Thoracic aorta (tissue), 2 donors: ENCODE results near the gene PIGU. TPM values are rescaled to one million over a fixed set of nuclear protein-coding genes. Genes with fewer than 3 reads are reported as not detected.

Experiments used
- ATAC-seq: fragments of 150-250 bp; one replicate; pipeline ENCODE4 v1.8.0; 2017; ENCODE audit warnings: low read depth; ENCODE audit not compliant: insufficient number of reproducible peaks, low FRiP score
- DNase-seq: peaks from one replicate; pipeline ENCODE4 v3.0.0-alpha.2; 2020; ENCODE audit warnings: low spot score
- H3K27ac ChIP-seq, 2 donors: fragments of 200-600 bp; sonication (generic); 1 replicate in 1 of 2; 2 replicates in 1 of 2; pipeline ENCODE4 v1.5.1; 2016; ENCODE audit warnings: mild to moderate bottlenecking in 2 of 2, moderate library complexity in 2 of 2
- H3K27me3 ChIP-seq: fragments of 200-600 bp; sonication (generic); replicated peaks from 2 replicates; pipeline ENCODE4 v1.6.0; 2016; ENCODE audit warnings: mild to moderate bottlenecking; ENCODE audit not compliant: insufficient read depth
- H3K36me3 ChIP-seq: fragments of 200-600 bp; sonication (generic); one replicate; pipeline ENCODE4 v1.5.1; 2016
- H3K4me1 ChIP-seq, 2 donors: fragments of 200-600 bp; sonication (generic); 1 replicate in 1 of 2; 2 replicates in 1 of 2; pipeline versions ENCODE4 v1.5.1 to v1.6.0; 2016; ENCODE audit warnings: low read depth in 2 of 2, mild to moderate bottlenecking in 1 of 2; ENCODE audit not compliant: control insufficient read depth in 1 of 2
- H3K4me3 ChIP-seq: fragments of 200-600 bp; sonication (generic); 2 replicates; pipeline ENCODE4 v1.5.1; 2016; ENCODE audit warnings: mild to moderate bottlenecking
- H3K9me3 ChIP-seq: fragments of 200-600 bp; sonication (generic); 2 replicates; pipeline ENCODE4 v1.5.1; 2016
- total RNA-seq, 2 donors: library from RNA; depleted of rRNA; stranded (reverse); fragments of >200 nt; gene quantifications; one replicate each; pipeline versions ENCODE4 v1.1.0 to v1.2.3, GENCODE V29; 2016
- TF ChIP-seq, protein P1 (sequence below): fragments of 200-600 bp; sonication (generic); IDR thresholded peaks from one replicate; pipeline ENCODE4 v1.5.1; 2019; ENCODE audit warnings: antibody characterized with exemption

Gene PIGU
- total RNA-seq, 2 donors from 2014 or later = 10.2 to 10.4 TPM

DNA sequence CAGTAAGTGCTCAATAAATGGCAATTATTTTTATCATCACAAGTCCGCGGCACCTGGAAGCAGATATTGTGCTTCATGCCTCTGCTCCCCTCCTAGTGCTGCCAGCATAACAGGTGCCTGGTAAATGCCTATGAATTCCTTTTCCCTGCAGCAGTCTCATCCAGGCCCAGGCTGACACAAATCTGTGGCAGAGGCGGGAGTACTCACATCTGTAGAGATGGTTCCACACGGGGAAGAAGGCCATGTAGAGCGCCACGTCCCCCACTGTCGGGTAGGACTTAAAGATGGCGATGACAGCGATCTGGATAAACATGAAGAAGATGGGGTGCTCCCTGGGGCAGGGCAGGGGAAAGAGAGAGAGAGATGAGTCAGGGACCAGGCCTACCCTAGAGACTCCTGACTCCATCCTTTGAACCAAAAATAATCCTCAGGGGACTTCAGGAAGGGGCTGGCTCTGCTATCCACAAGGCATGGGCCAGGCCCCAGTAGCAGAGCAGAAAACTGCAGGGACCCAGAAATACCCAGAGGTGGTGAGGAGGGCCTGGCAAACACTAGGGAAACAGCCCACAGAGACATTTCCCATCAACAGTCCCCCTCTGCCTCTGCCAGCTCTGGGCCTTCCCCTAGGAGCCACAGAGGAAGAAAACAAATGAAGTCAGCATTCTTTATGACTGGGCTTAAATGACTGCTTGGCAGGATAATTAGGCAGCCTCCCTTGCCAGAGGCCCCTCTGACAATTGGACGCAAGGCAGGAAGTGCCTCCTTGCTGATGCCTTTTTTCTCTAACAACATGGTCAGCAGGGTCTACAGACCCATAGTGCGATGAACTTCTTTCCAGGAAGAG is 95.3 kb downstream of the PIGU start:
- Histone ChIP-seq H3K27ac (peak overlapping the region; percentile 48 to 74), H3K9me3 (no peaks in the 10 kb centered on the region), H3K4me3 (no peak overlapping the region), H3K4me1 (peaks cover 7 to 15% of the 10 kb centered on the region in 2 donors), H3K36me3 (peaks cover 7% of the 10 kb centered on the region), H3K27me3 (no peaks in the 10 kb centered on the region)
- DNase-seq (no peak), ATAC-seq (peak; percentile 78)
- TF ChIP-seq, protein P1, sequence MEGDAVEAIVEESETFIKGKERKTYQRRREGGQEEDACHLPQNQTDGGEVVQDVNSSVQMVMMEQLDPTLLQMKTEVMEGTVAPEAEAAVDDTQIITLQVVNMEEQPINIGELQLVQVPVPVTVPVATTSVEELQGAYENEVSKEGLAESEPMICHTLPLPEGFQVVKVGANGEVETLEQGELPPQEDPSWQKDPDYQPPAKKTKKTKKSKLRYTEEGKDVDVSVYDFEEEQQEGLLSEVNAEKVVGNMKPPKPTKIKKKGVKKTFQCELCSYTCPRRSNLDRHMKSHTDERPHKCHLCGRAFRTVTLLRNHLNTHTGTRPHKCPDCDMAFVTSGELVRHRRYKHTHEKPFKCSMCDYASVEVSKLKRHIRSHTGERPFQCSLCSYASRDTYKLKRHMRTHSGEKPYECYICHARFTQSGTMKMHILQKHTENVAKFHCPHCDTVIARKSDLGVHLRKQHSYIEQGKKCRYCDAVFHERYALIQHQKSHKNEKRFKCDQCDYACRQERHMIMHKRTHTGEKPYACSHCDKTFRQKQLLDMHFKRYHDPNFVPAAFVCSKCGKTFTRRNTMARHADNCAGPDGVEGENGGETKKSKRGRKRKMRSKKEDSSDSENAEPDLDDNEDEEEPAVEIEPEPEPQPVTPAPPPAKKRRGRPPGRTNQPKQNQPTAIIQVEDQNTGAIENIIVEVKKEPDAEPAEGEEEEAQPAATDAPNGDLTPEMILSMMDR = no peak

DNA sequence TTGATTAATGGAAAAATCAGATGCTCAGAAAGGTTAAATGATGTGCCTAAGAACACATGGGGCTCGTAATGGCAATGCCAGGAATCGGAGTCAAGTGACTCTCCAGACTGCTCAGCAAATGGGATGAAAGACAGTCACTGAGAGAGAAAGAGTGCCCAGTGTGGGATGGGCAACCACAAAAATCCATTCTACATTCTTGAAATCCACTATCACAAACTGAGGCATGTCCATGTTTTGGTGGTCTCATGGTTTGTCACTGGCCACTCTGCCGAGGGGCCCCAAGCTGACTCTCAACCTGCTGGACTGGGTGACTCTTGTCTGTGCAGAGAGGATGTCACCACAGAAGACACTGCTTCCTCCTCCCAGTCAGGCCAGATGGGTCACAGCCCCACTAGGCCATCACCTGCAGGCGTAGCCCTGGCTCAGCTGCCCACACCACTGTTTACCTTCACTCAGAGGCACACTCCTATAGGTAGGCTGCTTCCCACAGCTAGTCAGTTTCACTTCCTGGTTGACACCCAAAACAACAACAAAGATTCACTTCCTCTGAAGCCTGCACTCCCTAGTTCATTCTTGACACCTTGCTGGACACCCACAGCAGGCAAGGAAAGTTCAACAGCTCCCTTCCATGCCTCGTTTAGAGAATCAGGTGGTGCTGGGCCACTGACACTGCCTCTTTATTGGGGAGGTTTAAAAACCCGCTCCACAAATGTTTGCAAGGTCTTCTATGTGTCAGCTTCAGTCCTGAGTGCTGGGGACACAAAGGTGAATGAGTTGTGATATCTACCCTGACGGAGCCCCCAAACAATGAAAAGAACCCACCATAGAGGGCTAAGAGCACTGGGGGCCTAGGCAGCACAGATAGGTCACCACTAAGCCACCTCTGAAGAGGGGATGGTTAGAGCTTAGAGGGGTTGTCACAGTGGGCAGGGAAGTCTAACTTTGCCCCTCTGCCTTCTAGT is 96.6 kb downstream of the PIGU start:
- Histone ChIP-seq H3K27ac (no peak overlapping the region), H3K27me3 (no peaks in the 10 kb centered on the region), H3K36me3 (peaks cover 6% of the 10 kb centered on the region), H3K9me3 (no peaks in the 10 kb centered on the region), H3K4me3 (no peak overlapping the region), H3K4me1 (peaks cover 7 to 15% of the 10 kb centered on the region in 2 donors)
- DNase-seq (no peak), ATAC-seq (no peak)
- TF ChIP-seq, protein P1 = no peak

GRCh38 chr20:34579191-34579978 is 97.5 kb downstream of the PIGU start:
- Histone ChIP-seq H3K4me3 (no peak overlapping the region), H3K9me3 (no peaks in the 10 kb centered on the region), H3K27me3 (no peaks in the 10 kb centered on the region), H3K4me1 (peaks cover 7 to 15% of the 10 kb centered on the region in 2 donors), H3K27ac (no peak overlapping the region), H3K36me3 (peaks cover 3% of the 10 kb centered on the region)
- peak; percentile 61 for ATAC-seq
- DNase-seq = peak; percentile 21
- TF ChIP-seq, protein P1 = peak; percentile 61

DNA sequence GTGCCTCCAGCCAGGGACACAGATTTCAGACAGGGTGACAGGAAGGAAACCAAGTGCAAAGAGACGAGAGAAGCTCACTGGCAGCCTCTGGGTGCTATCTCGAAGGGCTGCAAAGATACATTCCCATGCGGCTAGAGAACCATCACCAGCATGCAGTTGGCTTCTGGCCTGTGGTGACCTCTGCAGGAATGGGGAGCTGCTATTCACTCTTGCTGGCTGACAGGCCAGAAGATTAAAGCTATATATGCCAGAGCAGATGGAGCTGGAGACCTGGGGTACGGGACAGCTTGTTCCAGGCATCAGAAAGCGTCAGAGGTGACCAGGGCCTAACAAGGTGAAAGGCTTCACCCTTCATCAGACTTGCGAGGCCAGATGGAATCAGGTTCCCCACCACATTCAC is 98.4 kb downstream of the PIGU start:
- TF ChIP-seq, protein P1 = no peak
- no peak for ATAC-seq
- H3K4me3 ChIP-seq = no peak overlapping the region
- no peak for DNase-seq
- peaks cover 7 to 15% of the 10 kb centered on the region in 2 donors for H3K4me1 ChIP-seq
- H3K27me3 ChIP-seq = no peaks in the 10 kb centered on the region
- peaks cover 10% of the 10 kb centered on the region for H3K36me3 ChIP-seq
- H3K27ac ChIP-seq = no peak overlapping the region
- H3K9me3 ChIP-seq = no peaks in the 10 kb centered on the region
